HG02852 (cell line): ENCODE results near the gene TMEM82.

Experiments
- ATAC-seq: cut with Tn5 transposase; IDR thresholded peaks from one replicate; pipeline ENCODE4 v1.9.1; 2021; ENCODE audit warnings: mild to moderate bottlenecking, moderate library complexity; ENCODE audit not compliant: unreplicated experiment

TMEM82 gene

DNA sequence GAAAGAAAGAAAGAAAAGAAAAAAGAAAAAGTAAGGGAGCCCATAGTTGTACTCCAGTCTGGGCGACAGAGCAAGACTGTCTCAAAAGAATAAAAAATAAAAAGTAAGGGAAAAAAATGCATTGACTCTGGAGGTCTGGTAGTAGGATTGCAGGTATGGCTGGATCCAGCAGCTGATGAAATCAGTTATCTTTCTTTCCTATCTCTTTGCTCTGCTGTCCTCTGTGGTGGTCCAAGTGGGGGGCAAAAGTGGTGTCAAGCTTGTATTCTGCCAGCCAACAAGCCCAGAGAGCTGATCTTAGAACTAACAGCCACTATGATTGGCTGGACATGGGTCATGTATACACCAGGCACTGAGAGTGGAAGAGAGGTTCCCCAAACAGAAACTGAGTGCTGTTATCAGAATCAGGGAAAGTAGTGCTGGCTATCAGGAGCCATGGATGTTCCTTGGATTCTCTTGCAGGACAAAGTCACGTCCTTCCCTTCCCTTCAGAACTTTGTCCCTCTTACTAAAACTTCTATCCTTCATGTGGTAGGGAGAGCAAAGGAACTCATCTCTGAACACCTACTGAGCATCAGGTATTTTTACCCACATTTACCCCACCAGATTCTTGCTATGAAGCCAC, 12.8 kb downstream of the TMEM82 start:
- no peak for ATAC-seq

DNA sequence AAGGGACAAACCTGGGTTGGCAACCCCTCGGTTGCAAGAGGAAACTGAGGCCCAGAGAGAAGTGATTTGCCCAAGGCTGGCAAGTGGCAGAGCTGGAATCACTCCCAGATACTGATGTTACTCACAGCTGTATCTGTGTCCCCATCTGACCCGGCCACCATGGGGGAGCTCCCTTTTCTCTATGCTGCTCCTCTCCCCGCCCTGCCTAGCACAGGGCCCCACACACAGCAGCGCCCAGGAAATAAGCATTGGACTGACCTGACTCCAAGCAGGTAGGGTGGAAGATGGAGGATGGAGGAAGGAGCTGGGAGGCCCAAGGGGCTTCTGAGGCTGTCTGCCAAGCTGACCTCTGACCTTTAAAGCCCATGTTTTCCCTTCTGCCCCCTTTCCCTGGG, 13.3 kb downstream of the TMEM82 start:
- no peak for ATAC-seq

DNA sequence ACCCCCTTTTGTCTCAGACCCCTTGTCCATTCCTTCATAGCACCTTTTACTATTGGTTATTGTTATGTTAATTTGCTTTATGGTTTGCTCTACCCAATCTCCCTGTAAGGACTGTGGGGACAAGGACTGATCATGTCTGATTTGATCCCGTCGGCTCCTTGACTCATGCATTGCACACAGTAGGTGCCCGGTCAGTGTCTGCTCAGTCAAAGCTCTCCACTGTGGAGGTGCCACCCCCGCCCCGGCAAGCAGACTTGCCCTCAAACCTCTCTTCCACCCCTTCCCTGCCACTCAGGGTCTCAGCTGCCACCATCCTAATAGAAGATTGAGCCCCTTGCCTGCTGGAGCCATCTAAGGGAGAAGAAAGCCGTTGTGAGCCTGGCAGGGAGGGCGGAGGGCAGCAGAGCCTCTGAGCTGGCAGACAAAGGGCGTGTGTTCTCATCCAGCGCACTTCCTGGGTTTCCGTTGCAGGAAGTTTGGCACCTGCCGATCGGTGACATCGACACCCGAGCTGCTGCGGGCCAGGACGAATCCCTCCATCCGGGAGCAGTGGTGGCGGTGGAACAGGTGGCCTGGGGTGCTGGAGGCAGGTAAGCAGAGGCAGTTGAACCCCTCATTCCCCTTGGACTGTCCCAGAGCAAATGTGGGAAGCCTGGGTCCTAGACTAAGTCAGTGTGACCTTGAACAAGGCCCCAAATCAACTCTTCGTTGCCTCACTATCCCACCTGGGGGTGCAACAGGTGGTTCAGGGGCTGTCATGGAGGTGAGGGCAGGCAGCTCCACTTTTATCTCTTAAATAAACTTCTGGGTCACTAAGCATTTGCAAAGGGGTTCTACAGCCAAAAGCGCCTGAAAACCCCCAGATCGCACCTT, 14.1 kb downstream of the TMEM82 start:
- no peak for ATAC-seq

DNA sequence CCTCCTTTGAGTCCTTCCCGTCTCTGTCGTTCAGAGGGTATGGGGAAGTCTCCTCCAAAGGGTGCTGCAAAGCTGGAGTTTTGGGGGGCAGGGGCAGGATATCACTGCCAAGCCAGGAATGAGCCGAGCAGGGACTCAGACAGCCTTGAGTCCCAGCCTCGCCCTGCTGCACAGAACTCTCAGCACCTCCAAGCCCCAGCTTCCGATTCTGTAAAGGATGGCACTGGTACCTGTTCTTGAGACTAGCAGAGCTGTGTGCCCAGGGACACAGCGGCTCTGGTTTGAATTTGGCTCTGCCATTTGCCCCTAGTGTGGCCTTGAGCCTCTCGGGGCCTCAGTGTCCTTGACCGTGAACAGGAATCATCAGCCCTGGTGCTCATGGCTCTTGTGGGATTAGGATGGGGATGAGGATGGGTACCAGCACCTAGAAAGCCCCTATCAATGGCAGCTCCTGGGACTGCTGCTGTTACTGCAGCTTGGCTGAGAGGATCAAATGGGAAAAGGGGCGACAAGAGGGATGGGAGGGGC, 14.8 kb downstream of the TMEM82 start:
- no peak for ATAC-seq

DNA sequence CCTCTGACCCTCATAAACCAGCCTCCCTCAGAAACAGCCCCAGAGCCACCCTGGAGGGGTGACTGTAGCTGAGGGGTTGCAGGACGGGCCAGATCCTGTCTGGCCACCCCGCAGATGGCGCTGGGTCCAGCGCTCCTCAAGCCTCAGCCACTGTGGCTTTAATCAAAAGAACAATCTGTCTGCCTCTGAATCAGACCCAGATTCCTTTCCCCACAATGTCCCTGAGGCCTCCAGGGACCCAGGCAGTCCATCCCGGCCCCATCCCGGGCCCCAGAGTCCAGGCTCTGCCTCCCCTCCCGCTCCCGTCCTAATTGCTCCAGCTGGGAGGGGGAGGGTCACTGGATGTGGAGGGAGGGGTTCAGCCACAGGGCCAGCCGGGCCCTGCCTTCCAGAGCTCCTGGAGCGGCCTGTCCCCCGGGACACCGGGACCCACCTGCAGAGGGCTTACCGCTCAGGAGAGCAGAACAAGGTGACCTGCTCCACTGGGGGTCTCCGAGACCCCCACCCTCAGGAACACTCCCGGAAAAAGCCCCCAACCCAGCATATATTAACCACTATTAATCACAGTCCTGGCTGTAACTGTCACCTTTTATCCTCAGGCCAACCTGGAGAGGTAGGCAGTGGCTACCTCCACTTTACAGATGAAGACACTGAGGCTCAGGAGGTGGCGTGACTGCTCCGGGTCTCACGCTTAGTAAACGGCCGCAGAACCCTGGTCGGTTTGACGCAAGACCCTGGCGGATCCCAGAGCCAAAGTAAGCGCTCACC, 15.5 kb downstream of the TMEM82 start:
- ATAC-seq = no peak

DNA sequence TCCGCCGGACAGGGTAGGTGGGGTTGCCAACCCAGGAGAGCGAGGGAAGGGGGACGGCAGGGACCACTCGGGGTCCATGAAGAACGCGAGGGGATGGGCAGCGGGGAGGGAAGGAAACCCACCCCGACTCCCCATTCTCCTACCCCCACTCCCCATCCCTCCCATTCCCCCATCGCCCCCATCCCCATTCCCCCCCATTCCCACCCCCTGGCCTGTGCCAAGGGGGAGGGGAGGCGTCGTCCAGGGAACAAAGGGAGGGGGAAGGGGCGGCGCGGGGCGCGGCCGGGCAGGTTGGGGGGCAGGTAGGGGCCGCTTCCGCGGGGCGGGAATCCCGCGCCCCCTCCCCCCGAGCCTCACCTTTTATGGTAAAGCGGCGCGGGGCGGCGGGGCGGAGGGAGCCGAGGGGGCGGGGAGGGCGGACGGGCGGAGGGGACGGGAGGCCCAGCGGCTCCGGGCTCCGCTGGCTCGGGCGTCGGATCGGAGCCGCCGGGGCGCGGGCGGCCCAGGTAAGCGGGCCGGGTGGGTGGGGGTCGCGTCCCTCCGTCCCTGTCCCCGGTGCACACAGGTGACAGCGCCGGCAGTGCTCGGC, 16.1 kb downstream of the TMEM82 start, which contains the start of gene FBLIM1:
FBLIM1 (plus strand) TSS at position 453 of the 589 bp plus-strand sequence. CDS start 6,189 bp downstream, outside the sequence.
- no peak for ATAC-seq

DNA sequence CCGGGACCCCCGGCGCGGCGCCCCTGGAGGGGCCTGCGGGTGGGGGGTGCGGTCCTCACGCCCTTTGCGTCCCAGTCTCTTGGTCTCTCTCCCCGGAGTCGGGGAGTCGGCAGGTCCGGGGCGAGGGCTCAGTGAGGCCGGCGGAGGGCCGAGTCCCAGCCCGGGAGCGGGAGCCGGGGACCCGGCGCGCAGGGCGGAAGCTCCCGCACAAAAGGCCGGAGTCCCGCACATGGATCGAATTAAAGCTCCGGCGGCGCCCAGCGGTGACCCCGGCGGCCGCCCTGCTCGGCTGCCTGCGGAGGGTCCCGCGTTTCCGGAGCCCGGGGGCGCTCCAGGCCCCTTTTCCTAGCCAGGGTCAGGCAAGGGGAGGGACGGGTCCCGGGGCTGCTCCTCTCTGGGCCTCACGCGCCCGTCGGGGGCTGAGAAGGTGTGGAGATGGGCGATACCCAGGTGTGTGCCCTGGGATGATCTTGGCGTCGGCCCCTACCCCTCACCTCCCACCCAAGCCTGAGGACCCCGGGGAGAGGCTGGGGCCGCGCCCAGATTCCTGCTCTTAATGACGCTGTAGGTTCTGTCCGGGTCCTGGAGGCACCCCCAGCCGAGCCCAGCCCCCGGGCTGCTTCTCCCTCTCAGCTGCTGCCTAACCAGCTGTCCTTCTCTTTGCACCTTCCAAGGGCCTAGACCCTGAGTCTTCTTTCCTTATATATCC, 16.8 kb downstream of the TMEM82 start:
- no peak for ATAC-seq

DNA sequence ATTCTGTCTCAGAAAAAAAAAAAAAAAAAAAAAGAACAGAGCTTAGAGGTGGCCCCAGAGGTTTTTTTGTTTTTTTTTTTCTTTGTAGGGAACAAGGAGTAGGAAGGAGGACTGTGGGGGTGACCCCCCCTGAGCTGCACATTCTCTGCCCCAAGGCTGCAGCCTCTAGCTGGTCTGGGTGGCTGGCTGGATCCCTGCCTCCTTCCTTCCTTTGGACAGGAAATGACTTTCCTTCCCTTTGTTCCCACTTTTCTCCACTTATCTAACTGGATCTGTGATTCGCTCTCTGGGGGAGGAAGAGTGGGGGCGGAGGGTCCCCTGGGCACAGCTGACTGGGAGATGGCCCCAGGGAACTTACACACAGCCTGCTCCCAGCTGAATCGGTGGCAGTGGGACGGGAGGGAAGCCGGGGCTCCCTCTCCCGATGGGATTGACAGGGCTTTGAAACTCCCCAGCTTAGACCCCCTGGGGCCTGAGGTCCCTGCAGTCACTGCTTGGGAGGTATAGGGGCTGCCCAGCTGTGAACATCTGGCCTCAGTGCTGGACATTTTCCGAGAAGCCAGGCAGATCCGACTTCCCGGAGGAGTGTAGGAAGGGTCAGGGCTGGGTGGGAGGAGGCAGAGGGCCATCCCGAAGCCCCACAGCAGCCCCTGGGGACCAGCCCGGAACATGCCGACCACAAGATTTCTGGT, 18.4 kb downstream of the TMEM82 start:
- ATAC-seq = no peak

DNA sequence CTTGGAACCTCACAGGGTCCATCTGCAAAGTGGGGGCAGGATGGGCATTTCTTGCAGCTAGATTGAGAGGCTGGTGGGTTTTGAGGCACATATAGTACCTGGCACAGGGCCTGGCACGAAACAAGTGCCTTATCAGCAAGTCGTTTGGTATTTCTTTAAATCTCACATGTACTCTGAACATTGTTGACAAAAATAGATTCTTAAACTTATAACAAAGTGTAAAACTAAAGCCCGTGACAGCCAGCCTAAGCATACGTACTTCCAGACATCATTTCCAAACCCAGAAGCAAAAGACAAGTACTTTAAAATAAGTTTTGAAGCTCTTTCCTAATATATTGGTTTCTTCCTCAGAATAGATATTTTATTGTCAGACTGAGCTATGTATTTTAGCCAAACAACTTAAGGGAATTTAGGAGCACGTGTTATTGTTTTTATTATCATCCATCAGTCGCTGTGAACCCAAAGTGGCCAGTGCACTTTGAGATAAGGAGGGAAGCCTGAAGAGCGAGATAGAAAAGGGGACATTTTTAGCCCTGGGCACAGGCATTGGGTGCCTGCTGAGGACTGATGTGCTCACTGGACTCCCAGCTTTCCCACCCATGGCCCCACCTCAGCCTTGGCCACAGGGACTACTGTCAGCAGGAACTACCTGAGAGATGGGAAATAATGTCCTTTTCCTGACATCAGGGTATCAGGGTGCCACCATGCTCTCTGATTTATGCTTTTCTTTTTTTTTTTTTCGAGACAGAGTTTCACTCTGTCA, 19.2 kb downstream of the TMEM82 start:
- no peak for ATAC-seq

DNA sequence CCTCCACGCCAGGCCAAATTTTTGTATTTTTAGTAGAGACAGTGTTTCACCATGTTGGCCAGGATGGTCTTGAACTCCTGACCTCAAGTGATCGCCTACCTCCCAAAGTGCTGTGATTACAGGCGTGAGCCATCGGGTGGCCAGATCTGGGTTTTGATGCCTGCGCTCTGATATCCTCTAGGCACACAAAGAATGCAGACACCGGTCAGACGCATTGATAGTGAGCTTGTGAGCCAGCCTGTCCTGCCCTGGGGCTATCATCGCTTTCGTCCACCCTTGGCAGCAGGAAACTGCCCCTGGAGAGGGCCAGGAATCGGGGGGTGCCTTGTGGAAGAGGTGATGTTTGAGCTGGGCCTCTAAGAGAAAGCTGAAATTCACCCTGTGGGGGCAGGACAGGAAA, 20.2 kb downstream of the TMEM82 start:
- no peak for ATAC-seq

DNA sequence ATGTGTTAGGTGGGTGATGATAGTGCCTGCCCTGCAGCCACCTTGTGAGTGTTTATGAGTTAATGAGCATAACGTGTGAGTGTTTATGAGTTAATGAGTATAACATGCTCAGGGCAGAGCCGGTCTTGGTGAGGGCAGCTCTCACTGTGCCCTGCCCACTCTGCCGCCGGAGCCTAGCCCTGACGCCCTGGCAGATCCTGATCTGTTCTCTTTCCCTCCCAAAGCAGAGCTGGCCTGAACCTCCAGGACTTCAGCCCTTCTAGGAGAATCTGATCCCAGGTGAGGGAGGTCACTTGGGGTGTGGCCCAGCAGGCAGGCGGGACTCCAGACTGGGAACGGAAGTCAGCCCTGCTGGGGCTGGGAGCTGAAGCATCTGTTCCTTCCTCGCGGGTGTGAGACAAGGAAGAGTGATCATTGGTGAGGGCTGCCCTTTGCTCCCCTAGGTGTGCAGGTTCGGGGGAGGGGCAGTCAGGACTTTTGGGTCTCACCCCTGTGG, 22.0 kb downstream of the TMEM82 start:
- no peak for ATAC-seq

DNA sequence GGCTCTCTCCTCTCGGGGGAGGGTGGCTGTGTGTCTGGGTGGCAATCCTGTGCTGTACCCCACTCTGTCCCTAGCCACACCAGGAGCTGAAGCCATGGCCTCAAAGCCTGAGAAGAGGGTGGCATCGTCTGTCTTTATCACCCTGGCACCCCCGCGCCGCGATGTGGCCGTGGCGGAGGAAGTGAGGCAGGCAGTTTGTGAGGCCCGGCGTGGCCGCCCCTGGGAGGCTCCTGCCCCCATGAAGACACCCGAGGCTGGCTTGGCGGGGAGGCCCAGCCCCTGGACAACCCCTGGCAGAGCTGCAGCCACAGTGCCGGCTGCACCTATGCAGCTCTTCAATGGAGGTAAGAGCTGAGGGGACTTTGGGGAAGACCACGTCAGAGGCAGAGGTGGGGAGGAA, 22.6 kb downstream of the TMEM82 start:
- no peak for ATAC-seq

DNA sequence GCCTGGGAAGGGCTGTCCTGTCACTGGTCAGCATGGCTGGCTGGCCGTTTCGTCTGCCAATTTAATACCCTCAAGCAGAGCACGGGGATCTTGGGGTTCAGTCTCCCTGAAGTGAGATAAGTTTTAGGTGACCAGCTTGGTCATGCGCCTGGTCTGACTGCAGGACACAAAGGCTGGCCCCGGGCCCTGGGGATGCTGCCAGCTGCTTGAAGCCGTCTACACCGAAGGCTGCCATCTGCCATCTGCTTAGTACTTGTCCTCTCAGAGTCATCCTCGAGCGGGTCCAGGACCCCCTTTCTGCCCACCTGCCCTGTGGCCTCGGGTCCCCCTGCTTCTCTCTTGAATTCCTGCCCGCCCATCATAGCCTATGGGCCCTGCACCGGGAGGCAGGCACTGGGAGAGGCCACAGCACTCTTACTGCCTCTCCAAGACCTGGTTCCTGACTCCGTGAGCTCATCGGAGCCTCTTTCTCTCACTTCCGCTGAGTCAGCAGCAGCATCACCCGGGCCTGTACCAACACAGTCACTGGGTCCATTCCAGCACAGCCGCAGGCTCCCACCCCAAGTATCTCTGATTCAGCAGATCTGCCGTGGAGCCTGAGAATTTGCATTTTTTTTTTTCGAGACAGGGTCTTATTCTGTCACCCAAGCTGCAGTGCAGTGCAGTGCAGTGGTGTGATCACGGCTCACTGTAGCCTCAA, 23.3 kb downstream of the TMEM82 start:
- ATAC-seq = no peak

DNA sequence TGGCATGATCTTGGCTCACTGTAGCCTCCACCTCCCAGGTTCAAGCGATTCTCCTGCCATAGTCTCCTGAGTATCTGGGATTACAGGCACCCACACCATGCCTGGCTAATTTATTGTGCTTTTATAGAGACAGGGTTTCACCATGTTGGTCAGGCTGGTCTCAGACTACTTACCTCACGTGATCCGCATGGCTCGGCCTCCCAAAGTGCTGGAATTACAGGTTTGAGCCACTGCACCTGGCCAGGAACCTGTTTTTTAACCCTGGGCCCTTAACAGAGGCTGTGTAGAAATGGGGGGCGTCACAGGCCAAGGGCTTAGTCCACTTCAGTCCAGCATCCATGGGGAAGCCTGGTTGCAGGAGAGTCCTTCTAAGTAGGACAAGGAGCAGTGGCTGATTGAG, 25.6 kb downstream of the TMEM82 start:
- no peak for ATAC-seq

DNA sequence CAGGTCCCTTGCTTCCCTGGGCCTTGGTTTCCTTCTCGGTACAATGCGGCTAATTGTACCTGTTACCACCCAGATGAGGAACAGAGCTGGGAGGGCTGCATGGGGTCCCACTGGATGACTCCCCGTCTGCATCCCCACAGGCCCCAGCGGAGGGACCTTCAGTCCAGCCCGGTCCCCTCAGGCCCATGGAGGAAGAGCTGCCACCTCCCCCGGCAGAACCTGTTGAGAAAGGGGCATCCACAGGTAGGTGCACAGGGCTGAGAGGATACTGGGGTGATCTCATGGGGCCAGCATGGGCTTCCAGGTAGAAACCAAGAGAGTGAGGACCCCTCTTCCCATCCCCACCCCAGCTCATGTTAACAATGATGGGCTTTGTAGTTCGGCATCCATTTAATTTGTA, 26.1 kb downstream of the TMEM82 start:
- ATAC-seq = no peak

DNA sequence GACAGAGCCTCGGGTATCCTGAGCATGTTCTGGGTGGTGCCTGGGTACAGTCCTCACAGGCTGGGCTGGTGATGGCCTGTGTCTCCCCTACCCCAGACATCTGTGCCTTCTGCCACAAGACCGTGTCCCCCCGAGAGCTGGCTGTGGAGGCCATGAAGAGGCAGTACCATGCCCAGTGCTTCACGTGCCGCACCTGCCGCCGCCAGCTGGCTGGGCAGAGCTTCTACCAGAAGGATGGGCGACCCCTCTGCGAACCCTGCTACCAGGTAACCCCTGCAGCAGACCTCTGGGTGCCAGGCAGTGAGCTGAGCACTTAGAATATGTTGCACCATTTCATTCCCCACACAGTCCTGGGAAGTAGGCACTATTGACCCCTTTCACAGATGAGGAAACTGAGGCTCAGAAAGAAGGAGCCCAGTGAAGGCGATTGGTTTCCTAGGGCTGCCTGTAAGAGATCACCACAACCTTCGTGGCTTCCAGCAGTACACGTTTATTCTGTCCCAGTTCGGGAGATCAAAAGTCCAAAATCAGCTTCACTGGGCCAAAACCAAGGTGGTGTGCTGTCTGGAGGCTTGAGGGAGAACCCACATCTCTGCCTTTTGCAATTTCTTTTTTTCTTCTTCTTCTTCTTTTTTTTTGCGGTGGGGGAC, 28.1 kb downstream of the TMEM82 start:
- ATAC-seq = no peak

DNA sequence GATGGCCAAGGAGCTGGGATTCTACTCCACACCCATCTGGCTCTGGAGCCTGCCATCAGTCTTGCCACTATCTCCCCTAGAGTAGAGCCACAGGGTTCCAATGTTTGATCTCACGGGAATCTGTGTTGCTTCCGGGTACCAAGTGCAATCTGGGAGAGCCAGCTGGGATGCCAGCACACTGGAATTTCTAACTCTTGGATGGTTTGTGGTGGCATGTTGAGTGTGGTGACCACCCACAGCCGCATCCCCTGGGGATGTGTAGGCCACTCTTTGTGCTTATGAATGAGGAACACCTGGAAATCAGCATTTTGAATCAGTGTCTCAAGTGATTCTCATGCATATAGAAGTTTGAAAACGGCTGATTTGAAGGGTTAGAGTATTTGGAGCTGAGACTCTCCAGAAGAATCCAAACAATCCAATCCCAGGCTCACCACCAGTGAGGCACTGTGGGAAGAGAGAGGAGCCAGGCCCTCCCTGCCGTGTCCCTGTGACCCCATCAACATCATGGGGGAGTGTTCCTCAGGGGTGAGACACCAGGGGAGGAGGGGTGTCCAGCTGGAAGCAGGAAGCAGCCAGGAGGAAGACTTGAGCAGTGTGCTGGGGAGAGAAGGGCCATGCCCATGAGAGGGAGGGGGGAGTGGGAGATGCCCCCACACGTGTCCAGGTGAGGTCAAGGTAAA, 29.7 kb downstream of the TMEM82 start:
- ATAC-seq = no peak
